ENCODE data around the gene HIPK2. TPM values are rescaled to one million over a fixed set of nuclear protein-coding genes. Genes with fewer than 3 reads are reported as not detected.

Gene HIPK2
- total RNA-seq, 2 experiments from 2014 or later = 6.2 to 7.9 TPM

DNA sequence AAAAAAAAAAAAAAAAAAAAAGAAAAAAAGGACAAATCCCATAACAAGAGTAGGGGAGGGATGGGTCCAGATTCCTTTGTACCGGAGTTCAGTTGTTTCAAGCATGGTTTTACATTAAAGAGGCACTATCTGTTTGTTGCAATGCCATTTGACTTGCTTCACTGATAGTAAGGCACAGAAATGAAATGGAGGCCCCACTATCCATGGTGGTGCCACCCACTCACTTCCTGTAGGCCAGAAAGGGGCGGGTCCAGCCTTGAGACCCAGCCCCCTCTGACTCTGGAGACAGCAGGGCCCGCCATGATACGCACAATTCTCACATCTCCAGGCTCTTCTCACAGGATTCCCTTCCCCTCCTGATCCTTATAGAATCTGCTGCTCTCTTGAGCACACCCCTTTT, 154.3 kb downstream of the HIPK2 start:
- no peaks in the 10 kb centered on the region for H3K9me2 ChIP-seq (ENCODE audit: insufficient read depth, low read length)
- CTCF ChIA-PET (ENCODE audit: unreplicated experiment) = no interaction called here
- POLR2A ChIA-PET = no interaction called here
- DNase-seq (ENCODE audit: low spot score) = peak; percentile 7
- no peak overlapping the region for H2AFZ ChIP-seq (ENCODE audit: low read length)
- H3K36me3 ChIP-seq (ENCODE audit: insufficient read depth, low read length) = no peaks in the 10 kb centered on the region; the same call in 1 of the 2 replicates
- no peak overlapping the region for H3K4me2 ChIP-seq (ENCODE audit: low read length)
- no peaks in the 10 kb centered on the region for H3K79me2 ChIP-seq (ENCODE audit: insufficient read depth, low read depth, low read length)
- intact Hi-C loops (cut with micrococcal nuclease; ENCODE audit: unreplicated experiment) = loop anchor here (10.0 kb wide), 1 partner anchor 119 kb away; no protein-coding TSS in a partner anchor
- H3K27ac ChIP-seq (ENCODE audit: low read depth, low read length, poor library complexity, severe bottlenecking) = no peak overlapping the region
- BruUV-seq (replicated peaks) = no TSS peak
- H3K9me3 ChIP-seq (ENCODE audit: low read length) = no peaks in the 10 kb centered on the region
- H3K4me3 ChIP-seq (ENCODE audit: low read depth, low read length, poor library complexity, severe bottlenecking) = no peak overlapping the region
- no peaks in the 10 kb centered on the region for H4K20me1 ChIP-seq (ENCODE audit: insufficient read depth, low read length)
- no peak for TF ChIP-seq EZH2phosphoT487 (IDR thresholded peaks at IDR 0.05; ENCODE audit: borderline replicate concordance, low read depth, low read length)
- TF ChIP-seq, protein P1, sequence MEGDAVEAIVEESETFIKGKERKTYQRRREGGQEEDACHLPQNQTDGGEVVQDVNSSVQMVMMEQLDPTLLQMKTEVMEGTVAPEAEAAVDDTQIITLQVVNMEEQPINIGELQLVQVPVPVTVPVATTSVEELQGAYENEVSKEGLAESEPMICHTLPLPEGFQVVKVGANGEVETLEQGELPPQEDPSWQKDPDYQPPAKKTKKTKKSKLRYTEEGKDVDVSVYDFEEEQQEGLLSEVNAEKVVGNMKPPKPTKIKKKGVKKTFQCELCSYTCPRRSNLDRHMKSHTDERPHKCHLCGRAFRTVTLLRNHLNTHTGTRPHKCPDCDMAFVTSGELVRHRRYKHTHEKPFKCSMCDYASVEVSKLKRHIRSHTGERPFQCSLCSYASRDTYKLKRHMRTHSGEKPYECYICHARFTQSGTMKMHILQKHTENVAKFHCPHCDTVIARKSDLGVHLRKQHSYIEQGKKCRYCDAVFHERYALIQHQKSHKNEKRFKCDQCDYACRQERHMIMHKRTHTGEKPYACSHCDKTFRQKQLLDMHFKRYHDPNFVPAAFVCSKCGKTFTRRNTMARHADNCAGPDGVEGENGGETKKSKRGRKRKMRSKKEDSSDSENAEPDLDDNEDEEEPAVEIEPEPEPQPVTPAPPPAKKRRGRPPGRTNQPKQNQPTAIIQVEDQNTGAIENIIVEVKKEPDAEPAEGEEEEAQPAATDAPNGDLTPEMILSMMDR (conservative IDR thresholded peaks at IDR 0.05; ENCODE audit: low read length) = no peak
- peaks cover 11% of the 10 kb centered on the region for H3K4me1 ChIP-seq (ENCODE audit: insufficient read depth, low read length, poor library complexity, severe bottlenecking)

DNA sequence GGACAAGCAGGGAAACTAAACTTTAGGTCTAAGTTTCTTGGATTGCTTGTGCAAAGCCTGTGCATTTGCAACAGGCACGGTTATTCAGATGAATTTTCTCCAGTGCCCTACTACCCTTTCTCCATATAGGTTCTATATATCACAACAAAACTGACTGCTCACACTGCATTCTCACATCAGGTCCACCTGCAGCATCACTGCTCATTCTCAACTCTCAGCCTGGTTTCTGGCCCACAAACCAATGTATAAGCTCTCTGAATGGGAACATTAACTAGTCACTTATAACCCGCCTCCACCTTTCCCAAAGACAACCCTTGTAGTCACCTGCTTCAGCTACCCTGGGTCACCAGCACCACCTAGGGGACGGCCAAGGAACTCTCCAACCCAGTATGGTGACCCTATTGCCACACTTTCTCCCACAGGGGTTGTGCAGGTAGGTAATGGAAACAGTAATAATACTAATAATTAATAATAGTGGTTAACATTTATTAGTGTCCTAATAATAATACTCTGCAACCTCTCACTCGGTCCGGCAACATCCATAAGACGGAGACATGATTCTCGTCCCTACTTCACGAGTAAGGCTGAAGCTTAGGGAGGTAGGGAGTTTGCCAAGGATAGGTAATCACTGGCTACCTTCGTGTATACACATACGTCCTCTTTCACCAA, 157.0 kb downstream of the HIPK2 start:
- CTCF ChIA-PET (ENCODE audit: unreplicated experiment) = no interaction called here
- no TSS peak for BruUV-seq (replicated peaks)

DNA sequence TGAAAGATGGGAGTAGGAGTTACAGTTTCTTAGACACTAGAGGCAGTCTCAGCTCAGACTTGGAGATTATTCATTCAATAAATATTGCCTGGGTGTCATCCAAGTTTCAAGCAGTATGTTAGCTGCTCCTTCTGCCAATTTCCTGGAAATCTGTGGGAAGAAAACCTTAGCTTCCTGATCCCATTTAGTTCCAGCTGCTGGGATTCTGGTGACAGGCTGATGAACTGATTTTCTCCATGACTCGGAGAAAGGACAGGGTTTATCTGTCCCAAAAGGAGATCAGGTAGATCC, 158.5 kb downstream of the HIPK2 start:
- Histone ChIP-seq H3K36me3 (ENCODE audit: insufficient read depth, low read length) (no peaks in the 10 kb centered on the region; the same call in 1 of the 2 replicates), H3K4me2 (ENCODE audit: low read length) (no peak overlapping the region), H4K20me1 (ENCODE audit: insufficient read depth, low read length) (no peaks in the 10 kb centered on the region), H3K4me1 (ENCODE audit: insufficient read depth, low read length, poor library complexity, severe bottlenecking) (no peaks in the 10 kb centered on the region), H3K27ac (ENCODE audit: low read depth, low read length, poor library complexity, severe bottlenecking) (no peak overlapping the region), H2AFZ (ENCODE audit: low read length) (no peak overlapping the region), H3K9me3 (ENCODE audit: low read length) (no peaks in the 10 kb centered on the region), H3K9me2 (ENCODE audit: insufficient read depth, low read length) (no peaks in the 10 kb centered on the region), H3K4me3 (ENCODE audit: low read depth, low read length, poor library complexity, severe bottlenecking) (no peak overlapping the region), H3K79me2 (ENCODE audit: insufficient read depth, low read depth, low read length) (no peaks in the 10 kb centered on the region)
- ChIA-PET CTCF (ENCODE audit: unreplicated experiment) (interaction anchor here (0.6 to 0.9 kb wide), 2 partner anchors 9 to 343 kb away, joined by 3 read pairs; no protein-coding TSS in a partner anchor), POLR2A (no interaction called here)
- intact Hi-C loops (cut with micrococcal nuclease; ENCODE audit: unreplicated experiment) = no loop called here
- no peak for DNase-seq (ENCODE audit: low spot score)
- TF ChIP-seq EZH2phosphoT487 (IDR thresholded peaks at IDR 0.05; ENCODE audit: borderline replicate concordance, low read depth, low read length) = no peak
- TF ChIP-seq, protein P1 (conservative IDR thresholded peaks at IDR 0.05; ENCODE audit: low read length) = no peak
- no TSS peak for BruUV-seq (replicated peaks)

More for the DNA sequence above, 157.0 kb downstream of the HIPK2 start:
- DNase-seq (ENCODE audit: low spot score) = peak; percentile 41
- Histone ChIP-seq H3K9me2 (ENCODE audit: insufficient read depth, low read length) (no peaks in the 10 kb centered on the region), H3K27ac (ENCODE audit: low read depth, low read length, poor library complexity, severe bottlenecking) (no peak overlapping the region), H3K36me3 (ENCODE audit: insufficient read depth, low read length) (no peaks in the 10 kb centered on the region; the same call in 1 of the 2 replicates), H3K9me3 (ENCODE audit: low read length) (no peaks in the 10 kb centered on the region), H3K4me1 (ENCODE audit: insufficient read depth, low read length, poor library complexity, severe bottlenecking) (no peaks in the 10 kb centered on the region), H3K4me2 (ENCODE audit: low read length) (no peak overlapping the region), H2AFZ (ENCODE audit: low read length) (no peak overlapping the region), H3K4me3 (ENCODE audit: low read depth, low read length, poor library complexity, severe bottlenecking) (no peak overlapping the region), H4K20me1 (ENCODE audit: insufficient read depth, low read length) (no peaks in the 10 kb centered on the region), H3K79me2 (ENCODE audit: insufficient read depth, low read depth, low read length) (no peaks in the 10 kb centered on the region)
- TF ChIP-seq, protein P1 (conservative IDR thresholded peaks at IDR 0.05; ENCODE audit: low read length) = peak; percentile 87
- no peak for TF ChIP-seq EZH2phosphoT487 (IDR thresholded peaks at IDR 0.05; ENCODE audit: borderline replicate concordance, low read depth, low read length)
- POLR2A ChIA-PET = interaction anchor here (0.6 kb wide), 2 partner anchors 8 to 399 kb away, joined by 3 read pairs; no protein-coding TSS in a partner anchor
- intact Hi-C loops (cut with micrococcal nuclease; ENCODE audit: unreplicated experiment) = loop anchor here (10.0 kb wide), 1 partner anchor 116 kb away; no protein-coding TSS in a partner anchor
